K562 (cell line): ENCODE measurements around the gene MMD2. TPM values are rescaled to one million over a fixed set of nuclear protein-coding genes. Genes with fewer than 3 reads are reported as not detected.

ENCODE experiments used
- ATAC-seq: fragments of 200-7000 bp; cut with Tn5 transposase; 3 replicates; pipeline ENCODE4 v1.9.1; 2020; ENCODE audit warnings: moderate library complexity
- BruUV-seq: library from RNA; stranded (reverse); fragments of 400-500 nt; replicated peaks from 2 replicates; lab custom pipeline; 2021; lab: Mats Ljungman, UMichigan
- CTCF ChIA-PET: fragments of 300-600 bp; formaldehyde crosslinking; extraction: SDS; loops from one replicate; lab custom pipeline; 2021; ENCODE audit warnings: low intra/inter-chr PET ratio; lab: Yijun Ruan, JAX
- POLR2A ChIA-PET: fragments of 300-600, 350-650 bp; sonication (Branson Sonifier 250); formaldehyde crosslinking; extraction: SDS; loops from one replicate; lab custom pipeline; 2021; ENCODE audit warnings: antibody characterized with exemption, inconsistent platforms; lab: Yijun Ruan, JAX
- DNase-seq, 4 experiments: peaks; one replicate each; pipeline versions ENCODE4 v3.0.0 to v3.0.0-alpha.2; 2011 to 2018; ENCODE audit warnings: low spot score in 3 of 4, mixed read lengths in 3 of 4; ENCODE audit errors: extremely low read depth in 1 of 4
- FAIRE-seq: peaks from 2 replicates; lab custom pipeline; 2011; peaks lifted over from hg19 to GRCh38; lab: Jason Lieb, UNC
- H2AFZ ChIP-seq: 2 replicates; pipeline ENCODE4 v1.6.0; 2011; ENCODE audit warnings: low read depth, low read length, control low read depth, inconsistent platforms
- H3K27ac ChIP-seq: fragments of 200-600 bp; 3 replicates; pipeline ENCODE4 v1.8.0; 2011; ENCODE audit warnings: low read depth, mild to moderate bottlenecking, control low read depth, inconsistent platforms, low read length, moderate library complexity, mixed read lengths; ENCODE audit errors: extremely low read depth
- H3K27me3 ChIP-seq, 2 experiments: fragments of 300-600 bp in 1 of 2; 2 replicates in 1 of 2; 3 replicates in 1 of 2; pipeline versions ENCODE4 v1.6.0 to v1.8.0; 2011; ENCODE audit warnings: inconsistent platforms in 2 of 2, low read length in 2 of 2, mild to moderate bottlenecking in 1 of 2, mixed read lengths in 1 of 2, moderate library complexity in 1 of 2; ENCODE audit not compliant: control insufficient read depth in 2 of 2, insufficient read depth in 2 of 2
- H3K36me3 ChIP-seq: fragments of 300-600 bp; 3 replicates; pipeline ENCODE4 v1.8.0; 2011; ENCODE audit warnings: mild to moderate bottlenecking, low read length, inconsistent platforms; ENCODE audit not compliant: control insufficient read depth, insufficient read depth
- H3K4me1 ChIP-seq, 2 experiments: fragments of 200-600 bp in 1 of 2; replicated peaks in 1 of 2; 2 replicates in 1 of 2; 3 replicates in 1 of 2; pipeline versions ENCODE4 v1.5.1 to v1.8.0; 2011; ENCODE audit warnings: inconsistent platforms in 2 of 2, low read length in 2 of 2, mild to moderate bottlenecking in 1 of 2, mixed read lengths in 1 of 2, moderate library complexity in 1 of 2; ENCODE audit not compliant: control insufficient read depth in 2 of 2, insufficient read depth in 2 of 2
- H3K4me2 ChIP-seq: 2 replicates; pipeline ENCODE4 v1.6.1; 2011; ENCODE audit warnings: low read length, control low read depth, inconsistent platforms, mixed read lengths; ENCODE audit not compliant: insufficient read depth
- H3K4me3 ChIP-seq: fragments of 200-600 bp; sonication (generic), shearing (Covaris generic); 2 replicates; pipeline ENCODE4 v1.5.1; 2016; ENCODE audit warnings: control low read depth, inconsistent platforms
- H3K79me2 ChIP-seq: fragments of 200-600 bp; 3 replicates; pipeline ENCODE4 v1.8.0; 2011; ENCODE audit warnings: low read length, inconsistent platforms; ENCODE audit not compliant: control insufficient read depth, insufficient read depth
- H3K9ac ChIP-seq, 2 experiments: 2 replicates each; pipeline versions ENCODE4 v1.6.0 to v1.6.1; 2011; ENCODE audit warnings: low read depth in 2 of 2, low read length in 2 of 2, control low read depth in 1 of 2, inconsistent platforms in 1 of 2, mild to moderate bottlenecking in 1 of 2, mixed read lengths in 1 of 2; ENCODE audit not compliant: insufficient read depth in 1 of 2
- H3K9me1 ChIP-seq: one replicate; pipeline ENCODE4 v1.6.0; 2011; ENCODE audit warnings: inconsistent platforms, mild to moderate bottlenecking, low read length, moderate library complexity; ENCODE audit not compliant: control insufficient read depth, insufficient read depth
- H3K9me3 ChIP-seq: replicated peaks from 2 replicates; pipeline ENCODE4 v1.5.1; 2011; ENCODE audit warnings: low read depth, low read length, inconsistent platforms; ENCODE audit not compliant: control insufficient read depth, insufficient read depth
- H4K20me1 ChIP-seq: replicated peaks from 2 replicates; pipeline ENCODE4 v1.6.1; 2011; ENCODE audit warnings: low read length, inconsistent platforms, mixed read lengths; ENCODE audit not compliant: control insufficient read depth, insufficient read depth
- ARID4B ChIP-seq: sonication (generic); formaldehyde crosslinking; IDR thresholded peaks from 2 replicates; pipeline ENCODE4 v1.8.0; 2022; ENCODE audit warnings: mild to moderate bottlenecking, missing genetic modification reagents
- COPS2 ChIP-seq: fragments of 450-650 bp; conservative IDR thresholded peaks from 2 replicates; pipeline ENCODE4 v1.6.1; 2016; ENCODE audit warnings: mild to moderate bottlenecking, moderate library complexity
- DACH1 ChIP-seq: fragments of 450-650 bp; IDR thresholded peaks from 2 replicates; pipeline ENCODE4 v1.6.1; 2018; ENCODE audit not compliant: partially characterized antibody
- HMG20B ChIP-seq: fragments of 250-450 bp; sonication (Bioruptor Pico); IDR thresholded peaks from 2 replicates; pipeline ENCODE4 v1.5.0; 2021; ENCODE audit warnings: mild to moderate bottlenecking
- NCOA4 ChIP-seq: fragments of 450-650 bp; IDR thresholded peaks from 2 replicates; pipeline ENCODE4 v1.6.1; 2018; ENCODE audit warnings: mild to moderate bottlenecking; ENCODE audit not compliant: partially characterized antibody
- NONO ChIP-seq, 2 experiments: fragments of 200-400 bp in 1 of 2; fragments of 450-650 bp in 1 of 2; formaldehyde crosslinking in 1 of 2; IDR thresholded peaks; 2 replicates each; pipeline ENCODE4 v1.6.1; 2017; ENCODE audit warnings: low read depth in 2 of 2, mild to moderate bottlenecking in 2 of 2, moderate library complexity in 2 of 2, low read length in 1 of 2
- POLR2AphosphoS2 ChIP-seq: IDR thresholded peaks from 2 replicates; pipeline ENCODE4 v1.6.1; 2012; ENCODE audit warnings: low read length, improper control_type of control experiment
- RBFOX2 ChIP-seq: fragments of 200-400 bp; formaldehyde crosslinking; IDR thresholded peaks from 2 replicates; pipeline ENCODE4 v1.6.1; 2017; ENCODE audit warnings: low read depth, mild to moderate bottlenecking, low read length, moderate library complexity
- TAF1 ChIP-seq: IDR thresholded peaks from 2 replicates; pipeline ENCODE4 v1.6.1; 2011; ENCODE audit warnings: mild to moderate bottlenecking, low read length, moderate library complexity; ENCODE audit not compliant: insufficient read depth, control insufficient read depth, severe bottlenecking; ENCODE audit errors: extremely low read depth
- TAL1 ChIP-seq: fragments of 450-650 bp; IDR thresholded peaks from 2 replicates; pipeline ENCODE4 v1.6.1; 2016; ENCODE audit warnings: mild to moderate bottlenecking
- XRCC4 ChIP-seq: IDR thresholded peaks from one replicate; pipeline ENCODE4 v1.6.1; 2011; ENCODE audit not compliant: insufficient read depth, insufficient read length; ENCODE audit errors: extremely low read depth
- ZBED1 ChIP-seq: IDR thresholded peaks from 2 replicates; pipeline ENCODE4 v1.6.1; 2014
- ZNF436 ChIP-seq: fragments of 250-450, 450-650 bp; sonication (Bioruptor Pico); formaldehyde crosslinking; IDR thresholded peaks from 2 replicates; pipeline ENCODE4 v1.7.0; 2020; ENCODE audit warnings: mild to moderate bottlenecking
- WGBS: fragments of 100-300 bp; shearing (Covaris generic); methylation state at CpG from one replicate; pipeline ENCODE4 v1.1.6; 2016; ENCODE audit warnings: low coverage, mixed read lengths; ENCODE audit not compliant: insufficient coverage; ENCODE audit errors: missing lambda C conversion rate; 5-methylcytosine and 5-hydroxymethylcytosine counted together
- in situ Hi-C: fragments of 300-500 bp; cut with MboI; formaldehyde crosslinking; loops from 4 replicates; pipeline ENCODE4 v1.15.0; 2018; ENCODE audit warnings: inconsistent platforms, mixed read lengths
- intact Hi-C: fragments of 100-400 bp; cut with micrococcal nuclease; formaldehyde crosslinking; loops from 2 replicates; pipeline ENCODE4 v1.14.2; 2022
- polyA plus RNA-seq, 8 experiments: library from polyadenylated mRNA; depleted of rRNA in 4 of 8; stranded (reverse) in 5 of 8; unstranded in 3 of 8; fragments of >200 nt; fragmentation: Nextera tagmentation in 2 of 8; fragmentation: Illumina TruSeq in 1 of 8; extraction: Ambion mirVana in 2 of 8; extraction: Trizol in 1 of 8; gene quantifications; 2 replicates each; pipeline versions ENCODE4 v1.2.1 to v1.2.3, GENCODE V29; 2011 to 2014; ENCODE audit warnings: inconsistent platforms in 1 of 8, missing spikeins in 1 of 8
- total RNA-seq, 7 experiments: library from RNA; depleted of rRNA in 6 of 7; stranded (reverse); fragments of >200 nt in 6 of 7; fragmentation: Illumina TruSeq in 2 of 7; extraction: Trizol in 2 of 7; gene quantifications; 2 replicates each; pipeline versions ENCODE4 v1.2.1 to v1.2.3, GENCODE V29; 2011 to 2021; ENCODE audit warnings: low replicate concordance in 1 of 7
- TF ChIP-seq, protein P1 (sequence below): fragments of 450-650 bp; IDR thresholded peaks from 2 replicates; pipeline ENCODE4 v1.6.1; 2017; ENCODE audit warnings: antibody characterized with exemption, mild to moderate bottlenecking

MMD2 gene
- total and polyA plus RNA-seq, 9 of the 15 experiments (the other 6 are each of a cell fraction or from before 2014, with no cell fraction given): not detected

DNA sequence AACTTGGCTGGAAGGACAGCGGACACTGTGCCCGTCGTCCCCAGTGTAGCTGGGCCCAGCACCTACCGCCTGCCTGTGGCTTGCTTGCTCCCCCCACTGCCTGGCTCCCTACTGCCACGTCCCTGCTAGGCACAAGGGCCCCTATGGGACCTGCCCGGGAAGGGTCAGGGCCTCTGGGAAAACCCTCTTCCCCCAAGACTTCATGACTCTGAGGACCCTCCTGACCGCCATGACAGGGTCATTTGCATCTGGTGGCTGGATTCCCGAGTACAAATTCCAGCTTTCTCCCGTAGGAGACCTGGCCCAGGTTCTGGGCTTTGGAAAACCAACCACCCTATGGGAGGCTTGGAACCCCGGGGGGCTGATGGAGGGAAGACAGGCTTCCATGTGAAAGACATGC is 1.4 kb upstream of the MMD2 start (continued):
- TF ChIP-seq ARID4B (no peak), ZNF436 (no peak), XRCC4 (no peak)

DNA sequence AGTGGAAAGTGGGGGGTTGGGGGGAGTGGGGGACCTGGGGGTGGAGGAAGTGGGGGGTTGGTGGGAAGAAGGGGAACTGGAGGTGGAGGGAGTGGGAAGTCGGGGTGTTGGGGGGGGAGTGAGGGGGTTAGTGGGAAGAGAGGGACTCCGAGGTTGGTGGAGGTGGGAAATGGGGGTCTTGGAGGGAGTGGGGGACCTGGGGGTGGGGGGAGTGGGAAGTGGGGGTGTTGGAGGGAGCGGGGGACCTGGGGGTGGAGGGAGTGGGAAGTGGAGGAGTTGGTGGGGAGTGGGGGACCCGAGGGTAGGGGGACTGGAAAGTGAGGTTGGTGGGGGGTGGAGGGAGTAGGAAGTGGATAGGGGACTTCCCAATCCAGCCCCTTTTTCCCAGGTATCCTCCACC is 906 bp upstream of the MMD2 start:
- ChIA-PET CTCF (no interaction called here), POLR2A (interaction anchor here (0.6 to 1.2 kb wide), 2 partner anchors 8 to 345 kb away, joined by 3 read pairs; no protein-coding TSS in a partner anchor)
- no TSS peak for BruUV-seq
- WGBS: no CpG with 5 or more reads among the region's 4 CpGs
- no peak overlapping the region for H3K9ac ChIP-seq
- DNase-seq (no peak), ATAC-seq (no peak), FAIRE-seq (no peak)
- H3K4me2 ChIP-seq: no peak overlapping the region
- H4K20me1 ChIP-seq: no peaks in the 10 kb centered on the region
- peaks cover 10 to 30% of the 10 kb centered on the region in 2 experiments for H3K27me3 ChIP-seq
- intact Hi-C loops: no loop called here
- no peak overlapping the region for H3K4me3 ChIP-seq
- H3K9me1 ChIP-seq: no peaks in the 10 kb centered on the region
- no peak overlapping the region for H3K27ac ChIP-seq
- peaks cover 0 to 7% of the 10 kb centered on the region in 2 experiments; a peak in 2 of 5 replicates for H3K4me1 ChIP-seq
- no peaks in the 10 kb centered on the region for H3K36me3 ChIP-seq
- in situ Hi-C loops: no loop called here
- no peak for TF ChIP-seq COPS2
- TF ChIP-seq TAL1: no peak
- TF ChIP-seq DACH1: no peak
- no peak for TF ChIP-seq POLR2AphosphoS2
- TF ChIP-seq ZBED1: no peak
- no peak for TF ChIP-seq RBFOX2
- TF ChIP-seq NONO (IDR thresholded peaks at IDR 0.05; ENCODE audit: low read depth in 2 of 2, low read length in 1 of 2): no peak
- TF ChIP-seq, protein P1, sequence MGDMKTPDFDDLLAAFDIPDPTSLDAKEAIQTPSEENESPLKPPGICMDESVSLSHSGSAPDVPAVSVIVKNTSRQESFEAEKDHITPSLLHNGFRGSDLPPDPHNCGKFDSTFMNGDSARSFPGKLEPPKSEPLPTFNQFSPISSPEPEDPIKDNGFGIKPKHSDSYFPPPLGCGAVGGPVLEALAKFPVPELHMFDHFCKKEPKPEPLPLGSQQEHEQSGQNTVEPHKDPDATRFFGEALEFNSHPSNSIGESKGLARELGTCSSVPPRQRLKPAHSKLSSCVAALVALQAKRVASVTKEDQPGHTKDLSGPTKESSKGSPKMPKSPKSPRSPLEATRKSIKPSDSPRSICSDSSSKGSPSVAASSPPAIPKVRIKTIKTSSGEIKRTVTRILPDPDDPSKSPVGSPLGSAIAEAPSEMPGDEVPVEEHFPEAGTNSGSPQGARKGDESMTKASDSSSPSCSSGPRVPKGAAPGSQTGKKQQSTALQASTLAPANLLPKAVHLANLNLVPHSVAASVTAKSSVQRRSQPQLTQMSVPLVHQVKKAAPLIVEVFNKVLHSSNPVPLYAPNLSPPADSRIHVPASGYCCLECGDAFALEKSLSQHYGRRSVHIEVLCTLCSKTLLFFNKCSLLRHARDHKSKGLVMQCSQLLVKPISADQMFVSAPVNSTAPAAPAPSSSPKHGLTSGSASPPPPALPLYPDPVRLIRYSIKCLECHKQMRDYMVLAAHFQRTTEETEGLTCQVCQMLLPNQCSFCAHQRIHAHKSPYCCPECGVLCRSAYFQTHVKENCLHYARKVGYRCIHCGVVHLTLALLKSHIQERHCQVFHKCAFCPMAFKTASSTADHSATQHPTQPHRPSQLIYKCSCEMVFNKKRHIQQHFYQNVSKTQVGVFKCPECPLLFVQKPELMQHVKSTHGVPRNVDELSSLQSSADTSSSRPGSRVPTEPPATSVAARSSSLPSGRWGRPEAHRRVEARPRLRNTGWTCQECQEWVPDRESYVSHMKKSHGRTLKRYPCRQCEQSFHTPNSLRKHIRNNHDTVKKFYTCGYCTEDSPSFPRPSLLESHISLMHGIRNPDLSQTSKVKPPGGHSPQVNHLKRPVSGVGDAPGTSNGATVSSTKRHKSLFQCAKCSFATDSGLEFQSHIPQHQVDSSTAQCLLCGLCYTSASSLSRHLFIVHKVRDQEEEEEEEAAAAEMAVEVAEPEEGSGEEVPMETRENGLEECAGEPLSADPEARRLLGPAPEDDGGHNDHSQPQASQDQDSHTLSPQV: no peak
- TF ChIP-seq TAF1: no peak
- TF ChIP-seq HMG20B: no peak
- TF ChIP-seq NCOA4: no peak
- no peak overlapping the region for H2AFZ ChIP-seq
- H3K79me2 ChIP-seq: no peaks in the 10 kb centered on the region
- H3K9me3 ChIP-seq: no peaks in the 10 kb centered on the region
